GM21717 (cell line): ENCODE measurements around the gene MDFI.

Experiments
- ATAC-seq: cut with Tn5 transposase; IDR thresholded peaks from one replicate; pipeline ENCODE4 v1.9.1; 2021; ENCODE audit warnings: mild to moderate bottlenecking, moderate library complexity; ENCODE audit not compliant: unreplicated experiment

Gene MDFI

GRCh38 chr6:41638002-41638934 is at the start of gene MDFI:
Gene MDFI (plus strand): TSS chr6:41638468. CDS start chr6:41638750, 282 bp downstream.
- ATAC-seq, result no peak

- ATAC-seq, result no peak
Observed at GRCh38 chr6:41589223-41589622, 49.0 kb upstream of the MDFI start.

GRCh38 chr6:41589636-41590622 is 48.3 kb upstream of the MDFI start:
- no peak for ATAC-seq

GRCh38 chr6:41591122-41591521 is 47.1 kb upstream of the MDFI start:
- no peak for ATAC-seq

- ATAC-seq, result no peak
Observed at GRCh38 chr6:41591859-41592502, 46.3 kb upstream of the MDFI start.

- ATAC-seq, result no peak
Observed at GRCh38 chr6:41593406-41593805, 44.9 kb upstream of the MDFI start.

- no peak for ATAC-seq
Observed at GRCh38 chr6:41593839-41594238, 44.4 kb upstream of the MDFI start.

- no peak for ATAC-seq
Observed at GRCh38 chr6:41594326-41594725, 43.9 kb upstream of the MDFI start.

GRCh38 chr6:41594766-41595165 is 43.5 kb upstream of the MDFI start:
- no peak for ATAC-seq

GRCh38 chr6:41595166-41595565 is 43.1 kb upstream of the MDFI start:
- no peak for ATAC-seq

- ATAC-seq, result no peak
Observed at GRCh38 chr6:41596096-41596685, 42.1 kb upstream of the MDFI start.

- no peak for ATAC-seq
Observed at GRCh38 chr6:41596807-41597206, 41.5 kb upstream of the MDFI start.

- ATAC-seq, result no peak
Observed at GRCh38 chr6:41597246-41598000, 40.8 kb upstream of the MDFI start.

GRCh38 chr6:41598670-41599014 is 39.6 kb upstream of the MDFI start:
- ATAC-seq, result no peak

- no peak for ATAC-seq
Observed at GRCh38 chr6:41599015-41599851, 39.0 kb upstream of the MDFI start.

GRCh38 chr6:41599852-41600445 is 38.3 kb upstream of the MDFI start:
- no peak for ATAC-seq

GRCh38 chr6:41600499-41601247 is 37.6 kb upstream of the MDFI start:
- ATAC-seq, result no peak

GRCh38 chr6:41601248-41601549 is 37.1 kb upstream of the MDFI start:
- no peak for ATAC-seq
